Caki2 (cell line): ENCODE measurements around the gene IL1R2. TPM values are rescaled to one million over a fixed set of nuclear protein-coding genes. Genes with fewer than 3 reads are reported as not detected.
"Not testable (repeated sequence)": the region's sequence is repeated elsewhere in the genome, so short reads cannot be mapped to it uniquely, and the experiment has no call there.

ENCODE experiments used
- DNase-seq: peaks from one replicate; pipeline ENCODE4 v3.0.0-alpha.2; 2015; ENCODE audit warnings: low read depth
- in situ Hi-C: cut with HindIII; loops from 2 replicates; pipeline ENCODE4 v1.10.0; 2016; ENCODE audit warnings: low sequenced_read_pairs, low pct_unique_long_range_greater_than_20kb, mixed read lengths
- total RNA-seq: library from RNA; depleted of rRNA; stranded (reverse); fragments of >200 nt; shearing (Covaris generic); gene quantifications from 2 replicates; pipeline ENCODE4 v1.2.3, GENCODE V29; 2014; ENCODE audit warnings: low replicate concordance; rRNA removed

Gene IL1R2
- total RNA-seq, 1 experiment from 2014 or later = 3.2 TPM

DNA sequence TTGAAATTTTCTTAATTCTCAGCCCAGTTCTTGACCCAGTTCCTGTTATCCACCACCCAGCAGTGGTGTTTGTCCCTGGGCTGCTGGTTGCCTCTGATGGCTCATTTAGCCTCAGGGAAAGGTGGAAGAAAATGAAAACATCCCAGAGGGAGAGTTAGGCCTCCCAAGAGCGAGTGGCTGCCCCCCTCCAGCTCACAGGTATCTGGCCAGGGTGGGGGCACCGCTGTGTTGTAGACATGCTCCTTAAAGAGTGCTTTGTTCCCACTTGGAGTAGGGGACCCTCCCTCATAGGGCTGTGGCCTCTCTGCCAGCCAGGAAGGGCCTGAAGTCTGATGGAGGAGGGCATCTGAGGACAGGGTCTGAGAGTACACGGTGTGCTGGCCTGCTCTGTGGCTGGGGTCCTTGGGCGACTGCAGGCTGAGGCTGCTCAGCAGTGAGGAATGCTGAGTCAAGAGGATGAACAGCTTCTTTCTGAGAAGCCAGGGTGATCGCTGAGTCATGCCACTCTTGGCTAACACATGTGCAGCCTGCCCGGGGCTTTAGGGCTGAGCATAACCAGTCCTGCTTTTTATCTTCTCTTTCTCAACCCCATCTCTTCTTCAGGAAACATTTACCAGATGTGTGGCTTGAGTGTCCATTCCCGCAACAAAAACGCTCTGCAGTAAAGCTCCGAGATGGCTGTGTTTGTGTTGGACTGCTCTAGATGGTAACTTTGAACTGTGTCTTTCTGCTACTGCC is 72.3 kb downstream of the IL1R2 start:
- in situ Hi-C loops = no loop called here
- peak; percentile 71 for DNase-seq

GRCh38 chr2:102064679-102065674 is 73.2 kb downstream of the IL1R2 start:
- DNase-seq = no peak
- in situ Hi-C loops = no loop called here

DNA sequence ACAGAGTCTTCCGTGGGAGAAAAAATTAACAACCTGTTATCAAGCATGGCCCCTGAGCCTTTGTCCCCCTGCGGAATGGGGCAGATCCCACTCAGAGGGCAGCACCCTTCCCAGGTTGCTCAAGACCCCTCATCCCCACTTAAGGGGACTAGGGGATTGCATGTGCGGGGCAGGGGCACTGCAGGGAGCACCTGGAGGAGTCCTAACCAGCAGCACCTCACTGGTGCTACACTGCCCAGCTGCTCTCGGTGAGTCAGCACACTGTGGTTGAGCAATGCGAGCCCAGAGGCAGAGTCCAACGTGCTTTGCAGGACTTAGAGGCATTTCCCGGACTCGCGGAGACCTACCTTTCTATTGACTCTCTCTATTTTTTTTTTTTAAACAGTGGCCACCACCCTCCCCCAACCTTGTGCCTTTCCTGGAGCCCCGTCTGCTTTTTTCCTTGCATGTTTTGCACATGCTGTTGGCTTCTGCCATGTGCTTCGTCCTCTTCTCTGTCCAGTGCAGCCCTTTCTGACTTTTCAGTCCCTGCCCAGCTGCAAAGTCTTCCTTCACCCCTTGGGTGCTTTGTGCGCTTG is 74.0 kb downstream of the IL1R2 start:
- DNase-seq = peak; percentile 37
- in situ Hi-C loops = no loop called here

GRCh38 chr2:102066554-102066953 is 74.8 kb downstream of the IL1R2 start:
- DNase-seq = no peak
- in situ Hi-C loops = no loop called here

GRCh38 chr2:102068126-102068525 is 76.4 kb downstream of the IL1R2 start:
- in situ Hi-C loops, DNase-seq: not testable (repeated sequence)

DNA sequence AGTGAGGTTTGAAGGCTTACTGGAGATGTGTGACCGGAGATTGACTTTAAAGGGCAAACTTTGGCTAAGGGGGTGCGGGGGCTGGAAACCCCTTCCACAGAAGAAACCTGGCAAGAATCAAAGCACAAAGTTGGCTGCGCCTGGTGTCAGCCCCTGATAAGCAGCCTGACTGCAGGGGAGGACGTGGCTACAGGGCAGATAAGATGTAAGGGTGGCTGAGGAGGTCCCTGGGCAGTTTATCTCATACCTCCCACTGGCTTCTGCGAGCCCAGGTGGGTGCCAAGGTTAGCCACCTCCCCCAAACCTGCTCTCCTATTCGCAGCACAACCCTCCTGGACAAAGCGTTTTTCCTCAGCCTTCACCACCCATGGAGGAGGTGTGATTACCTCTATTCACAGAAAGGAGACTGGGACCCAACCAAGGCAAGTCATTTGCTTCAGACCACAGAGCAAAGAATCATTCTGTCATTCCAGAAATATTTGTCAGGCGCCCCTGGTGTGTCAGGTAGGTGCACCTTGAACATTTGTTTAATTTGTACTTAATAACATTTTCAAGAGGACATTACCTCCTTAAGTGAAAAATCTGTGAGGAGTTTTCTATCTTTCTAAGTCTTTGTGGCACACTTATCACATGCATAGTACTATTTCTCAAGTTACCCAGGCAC is 77.7 kb downstream of the IL1R2 start:
- no peak for DNase-seq
- in situ Hi-C loops = no loop called here

DNA sequence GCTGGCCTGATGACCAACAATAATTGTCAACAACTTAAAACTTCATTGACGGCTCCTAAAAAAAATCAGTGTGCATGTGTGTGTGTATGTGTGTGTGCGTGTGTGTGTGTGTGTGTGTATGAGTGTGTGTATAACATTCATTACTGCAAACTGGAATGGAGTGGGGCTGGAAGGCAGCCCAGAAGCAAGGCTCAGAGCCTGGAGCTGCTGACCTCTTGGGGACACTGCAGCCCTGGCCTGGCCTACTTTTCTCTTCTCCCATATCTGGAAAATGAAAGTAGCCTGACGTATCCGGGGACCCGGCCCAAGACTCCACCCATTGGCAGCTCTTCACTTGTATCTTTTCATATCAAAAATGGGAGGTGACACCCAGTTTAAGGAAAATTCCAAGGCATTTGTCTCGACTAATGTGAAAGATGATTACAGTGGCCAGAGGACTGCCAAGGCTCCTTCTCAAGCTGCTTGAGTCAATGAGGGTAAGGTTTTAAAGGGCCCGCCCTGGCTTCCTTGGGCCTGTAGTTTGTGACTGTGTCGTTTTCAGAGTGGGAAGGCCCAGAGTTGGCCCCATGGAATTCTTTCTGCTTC is 78.4 kb downstream of the IL1R2 start:
- DNase-seq = peak; percentile 19
- in situ Hi-C loops = no loop called here

DNA sequence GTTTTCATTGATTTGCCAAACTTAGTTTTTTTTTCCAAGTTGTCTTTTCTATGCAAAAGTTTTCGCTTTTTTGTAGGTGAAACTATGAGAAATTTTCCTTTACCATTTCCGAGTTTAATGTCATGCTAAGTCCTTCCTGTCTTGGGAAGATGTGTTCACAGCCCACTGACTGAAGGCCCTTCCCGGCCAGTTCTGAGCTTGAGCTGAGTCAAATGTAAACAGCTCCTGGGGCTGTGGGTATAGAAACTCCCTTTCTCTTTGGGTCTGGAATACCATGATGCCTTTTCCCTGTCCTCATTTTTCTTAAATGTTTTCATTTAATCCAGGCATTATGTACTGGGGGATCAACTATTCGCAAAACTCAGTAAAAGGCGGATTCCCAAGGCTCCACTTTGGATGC is 81.0 kb downstream of the IL1R2 start:
- in situ Hi-C loops = no loop called here
- no peak for DNase-seq

DNA sequence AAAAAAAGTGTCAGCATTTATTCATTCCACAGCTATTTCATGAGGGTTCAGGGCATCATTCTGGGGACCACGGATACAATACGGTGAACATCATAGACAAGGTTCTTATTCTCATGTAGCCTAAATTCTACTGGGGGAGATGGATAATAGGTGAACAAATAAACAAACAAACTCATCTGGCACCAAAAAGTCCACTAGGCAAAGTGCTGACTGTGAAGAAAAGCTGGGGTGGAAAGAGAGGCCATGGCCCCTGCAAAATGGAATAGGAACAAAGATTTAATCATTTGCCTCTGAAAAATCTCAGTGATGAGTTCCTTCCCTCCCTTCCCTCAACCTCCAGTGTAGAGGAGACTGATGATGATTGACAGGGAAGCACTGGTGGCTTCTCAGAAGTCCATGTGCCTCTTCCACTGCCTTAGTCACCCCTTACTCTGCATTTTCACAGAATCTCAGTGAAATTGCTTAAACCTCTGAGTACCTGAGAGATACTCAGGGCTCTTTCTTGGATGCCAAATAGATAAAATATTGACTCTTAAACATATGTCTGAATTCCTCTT is 81.5 kb downstream of the IL1R2 start:
- in situ Hi-C loops = no loop called here
- no peak for DNase-seq

GRCh38 chr2:102074152-102074783 is 82.5 kb downstream of the IL1R2 start:
- in situ Hi-C loops = no loop called here
- DNase-seq = no peak

DNA sequence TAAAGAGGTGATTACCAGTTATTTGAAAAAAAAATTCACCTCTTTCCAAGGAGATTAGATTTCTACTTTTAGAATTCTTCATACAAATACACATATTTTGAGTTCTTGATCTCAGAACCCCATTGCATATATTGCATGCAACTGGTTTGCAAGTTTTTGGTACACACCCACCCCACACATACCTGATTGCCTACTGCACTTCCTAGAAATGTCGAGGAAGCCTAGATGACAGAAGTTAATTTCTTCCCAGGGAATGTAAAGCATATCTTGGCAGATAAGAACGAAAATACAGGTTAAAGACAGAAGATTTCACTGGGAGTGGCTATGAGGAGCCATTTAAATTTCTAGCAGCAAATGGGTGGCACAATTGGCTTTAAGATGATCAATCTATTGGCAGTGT is 83.7 kb downstream of the IL1R2 start:
- no peak for DNase-seq
- in situ Hi-C loops = no loop called here

- DNase-seq = no peak
- in situ Hi-C loops = no loop called here
Observed at GRCh38 chr2:102076512-102076911, 84.8 kb downstream of the IL1R2 start.

Other genes with a start within 250 kb of the IL1R2 start
- gene IL1R1, start 150.8 kb downstream of the IL1R2 start, total RNA-seq = 1.5 TPM in 1 of 2 replicates, not detected in the other
- gene IL1RL2, start 195.1 kb downstream of the IL1R2 start, total RNA-seq = not detected in 2 replicates